Measurements from ENCODE around the gene GMDS. TPM values are rescaled to one million over a fixed set of nuclear protein-coding genes. Genes with fewer than 3 reads are reported as not detected.

Gene GMDS
- total RNA-seq, 1 donor from 2014 or later: 25.7 TPM

DNA sequence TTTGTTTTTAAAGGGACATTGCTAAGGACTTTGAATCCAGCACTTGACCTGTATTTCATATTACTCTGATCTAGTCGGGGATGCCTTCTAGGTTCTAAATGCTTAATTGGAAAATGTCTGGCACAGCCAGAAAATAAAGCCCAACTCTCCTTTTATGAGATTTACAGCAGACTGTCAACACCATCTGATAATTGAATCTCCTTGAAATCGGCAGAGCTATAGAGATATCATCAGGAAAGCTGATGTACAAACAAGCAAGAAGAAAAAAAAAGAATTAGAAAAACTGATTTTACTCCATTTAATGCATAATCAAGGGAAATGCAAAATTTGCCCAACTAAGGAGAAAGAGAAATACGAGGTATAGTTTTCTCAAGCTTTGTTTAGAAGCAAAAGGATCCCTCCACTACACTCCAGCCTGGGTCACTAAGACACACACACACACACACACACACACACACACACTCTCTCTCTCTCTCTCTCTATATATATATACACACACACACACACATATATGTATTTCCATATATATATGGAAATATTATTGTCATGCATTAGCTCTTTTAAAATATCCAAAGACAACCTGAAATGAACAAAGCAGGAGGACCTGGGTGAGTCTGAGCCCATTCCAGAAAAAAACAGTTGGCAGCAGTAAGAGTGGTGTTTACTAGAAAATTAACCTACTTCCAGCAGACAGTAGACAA is 645.2 kb downstream of the GMDS start:
- no peak for DNase-seq

DNA sequence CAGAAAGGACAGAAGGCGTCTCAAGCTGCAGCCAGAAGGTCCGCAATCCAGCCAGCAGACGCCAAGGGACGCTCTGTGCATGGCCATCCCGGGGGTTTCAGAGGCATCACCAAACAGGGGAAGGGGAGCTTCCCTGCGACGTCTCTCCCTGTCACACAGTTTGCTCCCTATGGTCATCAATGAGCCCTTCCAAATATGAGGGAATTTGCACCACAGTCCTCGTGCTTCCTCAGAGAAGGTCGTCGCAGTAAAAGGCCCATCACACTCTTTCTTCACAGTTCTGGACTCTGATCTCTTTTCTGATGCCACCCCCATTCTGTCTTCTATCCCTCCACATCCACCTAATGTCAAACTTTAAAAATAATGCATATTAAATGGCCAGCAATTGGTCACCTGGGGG is 645.9 kb downstream of the GMDS start:
- no peak for DNase-seq

DNA sequence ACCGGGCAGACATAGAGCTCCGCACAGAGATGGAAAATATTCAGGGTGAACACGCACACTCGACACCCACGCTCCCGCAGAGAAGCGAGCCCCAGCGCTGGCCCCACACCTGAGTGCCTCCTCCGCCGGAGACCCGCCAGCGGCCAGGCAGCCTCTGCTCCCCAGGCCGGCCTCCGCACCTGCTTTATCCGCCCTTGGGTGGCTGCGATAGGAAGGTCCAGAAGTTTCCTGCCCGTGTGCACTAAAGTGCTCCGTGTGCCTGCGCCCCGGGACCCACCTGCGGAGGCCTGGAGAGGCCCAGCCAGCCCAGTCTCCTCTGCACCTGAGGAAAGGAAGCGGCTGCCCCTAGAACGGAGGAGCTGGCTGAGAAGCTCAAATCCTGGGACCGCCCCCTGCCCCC is 646.5 kb downstream of the GMDS start:
- DNase-seq: no peak

DNA sequence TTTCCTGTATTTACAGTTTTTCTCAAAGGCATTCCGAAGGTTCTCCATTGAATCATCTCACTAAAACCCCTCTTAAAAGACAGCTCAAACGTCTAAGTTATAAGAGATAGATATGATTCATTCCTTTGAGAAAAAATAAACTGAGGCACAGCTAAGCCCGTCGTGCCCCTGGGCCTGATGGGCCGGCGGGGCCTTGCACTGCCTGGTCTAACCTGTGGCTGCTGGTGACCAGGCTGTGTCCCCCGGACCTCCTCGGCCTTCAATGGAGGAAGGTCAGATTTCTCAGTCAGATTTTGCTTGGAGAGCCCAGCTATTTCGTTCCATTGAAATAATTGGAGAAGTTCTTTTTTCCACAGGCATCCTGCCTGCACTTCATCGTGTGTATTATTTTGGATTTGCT is 647.0 kb downstream of the GMDS start:
- DNase-seq: no peak

DNA sequence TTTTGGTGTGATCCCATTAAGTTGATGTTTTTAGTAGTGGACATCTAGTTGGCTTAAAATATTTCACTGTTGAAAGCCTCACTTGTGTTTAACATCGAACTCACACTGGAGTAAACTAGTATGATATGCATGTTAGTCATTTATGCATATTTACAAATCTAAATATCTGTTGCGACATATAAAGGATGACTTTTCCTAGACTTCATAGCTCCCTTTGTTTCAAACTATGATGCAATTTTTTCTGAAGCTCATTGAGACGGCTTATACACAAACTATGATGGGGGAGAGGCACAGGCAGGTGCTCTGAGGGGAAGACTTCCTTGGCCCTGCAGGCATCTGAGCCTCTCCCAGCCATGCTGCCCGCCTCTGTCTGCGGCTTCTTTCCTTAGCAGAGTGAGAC is 647.5 kb downstream of the GMDS start:
- DNase-seq: no peak

DNA sequence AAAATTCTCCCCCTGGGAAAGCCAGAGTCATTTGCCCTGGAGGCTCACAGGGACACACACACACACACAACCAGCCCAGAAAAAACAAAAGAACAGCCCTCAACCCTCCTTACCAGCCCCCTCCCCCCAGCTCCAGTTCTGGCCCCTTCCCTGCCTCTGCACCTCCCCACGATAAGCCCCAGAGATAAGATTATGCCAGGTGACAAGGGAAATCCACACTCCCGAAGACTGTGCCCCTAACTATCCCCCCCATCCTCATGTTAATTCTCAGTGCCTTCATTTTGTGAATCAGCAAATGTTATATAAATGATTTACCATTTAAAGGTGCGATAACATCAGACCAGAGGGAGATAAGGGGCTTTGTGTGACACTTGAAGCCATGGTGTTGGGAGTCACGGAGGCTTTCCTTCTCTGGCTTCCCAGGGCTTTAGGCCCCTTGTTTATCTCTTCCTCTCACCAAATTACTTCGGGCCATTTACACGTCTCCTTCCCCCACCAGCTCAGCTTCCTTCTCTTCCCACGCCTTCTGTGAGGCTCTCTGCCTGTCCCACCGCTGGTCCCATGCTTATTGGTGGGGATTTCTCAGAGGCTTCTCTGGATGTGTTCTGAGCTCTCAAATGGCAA is 648.2 kb downstream of the GMDS start:
- DNase-seq: no peak

DNA sequence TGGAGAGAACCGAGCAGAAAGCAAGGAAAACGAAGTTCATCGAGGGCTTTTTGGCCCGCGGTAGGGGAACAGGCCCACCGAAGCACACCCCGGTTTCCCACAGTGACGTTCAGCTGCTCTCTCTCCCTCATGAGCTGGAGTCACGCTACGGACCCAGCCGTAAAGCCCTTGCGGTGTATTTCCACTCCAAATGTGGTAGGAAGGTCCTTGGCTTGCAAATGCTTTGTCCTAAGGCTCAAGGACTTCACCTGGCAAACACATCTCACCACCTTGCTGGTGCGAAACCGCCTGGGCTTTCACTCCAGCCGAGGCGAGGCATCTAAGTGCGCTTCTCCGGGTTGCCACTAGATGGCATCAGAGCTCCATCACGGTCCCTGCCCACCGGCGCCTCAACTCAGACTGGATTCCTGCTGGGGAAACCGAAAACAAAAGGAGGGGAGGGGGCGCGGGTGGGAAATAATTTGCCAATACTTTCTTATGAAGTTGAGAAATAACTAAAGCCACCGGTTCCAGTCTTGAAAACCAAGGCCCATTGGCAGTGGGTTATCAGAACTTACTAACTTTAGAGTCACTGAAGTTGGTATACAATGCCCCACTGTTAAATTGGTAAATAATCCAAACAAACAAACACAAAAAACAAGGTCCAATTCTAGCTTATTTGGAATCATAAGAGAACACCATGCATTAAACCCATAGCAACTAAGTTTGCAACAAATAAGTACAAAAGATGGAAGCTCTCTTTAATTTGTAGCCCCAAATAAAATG is 649.1 kb downstream of the GMDS start:
- DNase-seq: peak; percentile 77

DNA sequence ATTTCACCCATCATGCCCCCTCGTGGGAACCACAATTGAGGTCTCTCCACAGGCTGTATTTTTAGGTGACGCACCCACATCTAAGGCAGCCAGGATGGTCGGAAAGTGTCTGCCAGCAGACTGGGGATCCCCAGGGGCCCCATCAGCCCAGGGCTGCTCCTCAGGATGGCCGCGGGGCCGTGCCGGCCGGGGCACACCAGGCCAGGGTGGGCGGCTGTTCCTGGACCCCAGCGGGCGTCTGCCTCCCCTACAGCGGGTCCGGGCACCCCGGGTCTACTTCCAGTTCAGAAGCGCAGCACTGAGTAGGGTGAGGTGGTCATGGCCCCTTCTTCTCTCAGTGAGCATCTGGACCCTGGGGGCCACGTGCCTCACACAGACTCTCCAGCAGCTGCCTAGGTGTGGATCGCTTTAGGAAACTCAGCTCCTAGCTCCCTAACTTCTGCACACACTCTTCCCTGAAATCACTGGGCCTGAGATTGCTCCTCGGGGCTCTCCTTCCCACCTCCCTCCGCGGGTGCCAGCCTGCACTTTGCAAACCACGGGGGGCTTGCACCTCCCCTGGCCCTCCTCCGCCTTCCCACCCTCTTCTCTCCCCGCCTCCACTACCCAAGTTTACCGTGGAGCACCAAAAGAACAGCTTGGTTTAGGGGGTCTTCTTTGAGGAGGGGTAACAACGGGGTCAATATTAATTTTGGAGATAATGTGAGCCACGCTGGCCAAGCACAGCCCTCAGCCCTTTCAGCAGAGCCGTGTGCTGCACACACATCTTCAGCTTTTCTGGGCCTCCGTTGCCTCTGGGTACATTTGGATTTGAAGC is 649.9 kb downstream of the GMDS start:
- DNase-seq: no peak

DNA sequence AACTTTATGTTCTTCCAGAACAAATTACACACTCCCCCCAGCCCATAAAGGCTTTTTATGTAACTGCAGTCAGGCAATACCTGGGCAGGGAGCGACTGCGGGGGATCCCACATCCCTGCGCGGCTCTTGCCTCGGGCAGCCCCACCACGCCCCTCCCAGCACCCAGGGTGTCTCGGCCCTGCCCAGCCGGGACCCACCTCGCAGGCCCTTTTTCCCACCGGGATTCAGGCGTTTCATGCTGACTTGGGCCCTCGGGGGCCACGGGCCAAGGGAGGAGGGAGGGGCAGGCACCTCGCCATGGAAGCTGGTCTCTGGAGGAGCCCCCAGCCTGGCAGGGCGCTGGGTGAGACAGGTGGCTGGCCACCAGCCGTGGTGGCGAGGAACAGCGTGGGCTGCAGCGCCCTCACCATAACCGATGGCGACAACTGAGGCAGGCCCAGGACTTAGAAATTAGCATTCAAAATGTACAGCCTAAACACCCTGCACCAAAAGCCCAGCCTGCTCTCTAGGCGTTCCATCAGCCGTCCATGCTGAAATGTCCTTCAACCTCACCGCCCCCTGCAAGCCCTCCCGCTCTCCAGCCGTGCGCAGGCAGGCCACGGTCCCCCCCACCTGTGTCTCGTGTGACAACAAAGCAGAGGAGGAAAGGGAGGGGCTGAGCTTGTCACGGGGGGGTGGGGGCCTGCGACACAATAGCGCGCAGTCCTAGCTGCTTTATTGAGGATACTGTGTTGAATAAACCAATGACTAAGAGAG is 650.8 kb downstream of the GMDS start:
- DNase-seq: no peak

DNA sequence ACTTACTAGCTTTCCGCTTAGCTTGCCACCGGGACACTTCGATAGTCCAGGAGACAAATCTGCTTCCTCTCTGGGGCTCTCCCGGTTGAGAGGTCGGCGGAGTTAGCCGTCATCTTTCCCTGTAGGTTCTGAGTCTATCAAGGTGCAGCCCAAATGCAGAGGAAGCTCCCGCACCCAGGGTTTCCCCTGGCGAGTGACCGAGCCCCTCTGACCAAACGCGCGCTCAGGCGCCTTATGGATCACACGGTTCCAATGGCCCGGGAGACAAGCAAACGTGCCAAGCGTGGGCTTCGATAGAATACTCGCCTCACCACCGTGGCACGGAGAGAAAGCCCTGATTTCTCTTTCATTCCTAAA is 651.5 kb downstream of the GMDS start:
- no peak for DNase-seq

DNA sequence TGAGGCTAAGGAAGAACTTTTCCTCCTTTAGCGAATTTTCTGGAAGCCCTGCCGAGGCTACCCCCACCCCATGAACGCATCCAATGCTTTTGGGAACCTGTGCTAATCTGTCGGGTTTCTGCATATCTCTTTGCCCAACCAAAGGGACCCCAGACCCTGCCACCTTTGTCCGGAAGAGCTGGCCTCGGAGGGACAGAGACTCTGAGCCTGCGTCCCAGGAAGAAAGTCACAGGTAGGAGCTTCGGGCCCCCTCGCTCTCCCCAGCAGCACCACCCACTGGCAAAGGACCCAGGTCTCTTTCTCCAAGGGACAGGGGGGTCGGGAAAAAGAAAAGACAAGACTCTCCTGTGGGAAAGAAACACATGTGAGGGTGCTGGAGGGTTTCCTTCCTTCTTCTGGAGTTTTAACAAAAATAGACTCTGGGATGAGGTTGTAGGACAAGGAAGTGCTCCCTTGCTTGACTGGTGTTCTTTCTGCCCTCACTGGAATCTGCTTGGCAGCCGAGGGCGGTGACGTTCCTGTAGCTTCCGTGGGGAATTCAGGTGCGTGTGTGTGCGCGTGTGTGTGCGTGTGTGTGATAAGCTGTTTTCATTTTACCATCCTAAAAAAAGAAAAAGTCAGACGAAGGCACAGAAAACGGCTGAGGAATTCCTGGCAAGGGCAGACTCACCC is 652.0 kb downstream of the GMDS start:
- DNase-seq: no peak

DNA sequence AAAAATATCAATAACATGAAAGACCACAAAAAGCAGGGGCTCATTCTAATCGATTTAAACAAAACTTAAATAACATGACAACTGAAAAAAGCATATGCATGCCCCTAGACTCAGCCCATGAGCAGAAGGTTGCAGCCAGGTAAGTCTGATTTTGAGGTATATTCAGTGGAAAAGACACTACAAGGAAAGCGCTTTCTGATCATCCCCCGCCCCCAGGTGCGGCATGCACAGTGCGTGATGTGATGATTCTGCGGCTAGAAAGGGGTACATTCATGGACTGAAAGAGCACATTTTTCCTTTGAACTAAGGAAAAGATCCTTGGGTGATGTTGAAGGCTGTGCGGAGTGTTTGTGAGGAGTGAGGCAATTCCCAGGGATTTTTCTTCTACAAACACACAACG is 652.6 kb downstream of the GMDS start:
- DNase-seq: no peak

DNA sequence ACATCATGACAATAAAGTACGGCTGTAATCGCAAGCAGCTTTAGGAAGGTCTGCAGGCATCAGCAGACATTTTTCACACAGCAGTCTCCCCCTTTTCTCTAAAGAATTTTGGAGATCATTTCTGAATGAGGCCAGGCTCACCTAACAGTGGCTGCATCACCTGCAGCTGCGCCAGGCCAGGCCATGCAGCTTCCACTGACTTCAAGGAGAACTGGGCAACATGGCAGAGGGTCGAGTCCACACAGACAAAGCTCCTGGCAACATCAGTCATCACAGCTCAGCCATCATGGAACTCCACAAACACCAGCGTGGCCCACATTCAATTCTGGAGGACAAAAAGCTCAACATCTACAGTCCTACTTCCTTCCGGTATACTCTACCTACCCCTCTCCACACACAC is 653.5 kb downstream of the GMDS start:
- DNase-seq: no peak

DNA sequence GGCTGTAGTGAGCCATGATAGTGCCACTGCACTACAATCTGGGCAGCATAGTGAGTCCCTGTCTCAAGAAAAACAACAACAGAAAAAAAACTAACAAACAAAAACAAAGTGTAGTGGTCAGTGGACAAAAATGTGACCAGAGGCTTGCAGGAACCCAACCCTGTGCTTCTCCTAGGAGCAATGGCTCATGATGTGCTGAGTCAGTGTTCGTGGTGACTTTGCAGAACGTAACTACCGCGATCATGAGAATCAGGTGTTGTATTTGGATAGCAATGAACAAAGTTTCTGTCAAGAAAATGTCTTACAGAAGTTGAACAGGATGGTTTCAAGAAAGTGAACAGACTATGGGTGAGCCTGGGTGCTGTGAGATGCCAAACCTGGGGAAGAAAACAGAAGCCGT is 654.2 kb downstream of the GMDS start:
- DNase-seq: no peak

DNA sequence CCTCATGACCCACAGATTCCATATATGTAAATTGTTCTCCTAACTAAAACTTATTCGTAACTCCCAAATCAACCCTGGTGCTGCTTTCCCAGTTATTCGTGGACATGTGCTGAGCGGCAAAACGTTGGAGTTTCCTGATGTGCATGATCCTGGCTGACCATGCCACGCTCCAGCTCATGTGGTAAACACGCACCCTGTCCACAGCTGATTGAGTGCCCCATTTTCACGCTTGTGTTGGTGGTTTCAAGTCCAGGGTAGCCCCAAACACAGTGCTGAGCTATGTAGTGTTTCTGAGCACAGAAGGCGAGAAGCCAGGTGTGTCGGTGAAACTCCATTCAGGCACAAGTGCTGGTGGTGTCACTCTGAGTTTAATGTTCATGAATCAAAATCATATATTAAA is 654.8 kb downstream of the GMDS start:
- no peak for DNase-seq

DNA sequence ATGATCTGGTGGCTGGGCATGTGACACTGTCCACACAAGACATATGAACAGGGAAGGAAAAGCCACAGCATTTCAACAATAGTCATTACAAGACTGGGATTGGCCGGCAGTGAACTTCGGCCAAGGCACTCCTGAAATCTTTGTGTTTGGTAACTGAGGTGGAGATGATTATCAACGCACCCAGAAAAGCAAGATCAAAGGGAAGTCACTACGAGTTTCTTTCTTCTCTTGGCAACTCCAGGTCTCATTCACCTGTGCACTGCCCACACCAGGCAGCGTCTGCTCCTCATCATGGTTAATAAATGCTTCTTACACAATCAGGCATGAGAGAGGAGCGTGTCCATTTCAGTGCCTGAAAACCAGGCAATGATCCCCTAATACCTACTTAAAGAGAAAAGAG is 656.2 kb downstream of the GMDS start:
- DNase-seq: no peak

DNA sequence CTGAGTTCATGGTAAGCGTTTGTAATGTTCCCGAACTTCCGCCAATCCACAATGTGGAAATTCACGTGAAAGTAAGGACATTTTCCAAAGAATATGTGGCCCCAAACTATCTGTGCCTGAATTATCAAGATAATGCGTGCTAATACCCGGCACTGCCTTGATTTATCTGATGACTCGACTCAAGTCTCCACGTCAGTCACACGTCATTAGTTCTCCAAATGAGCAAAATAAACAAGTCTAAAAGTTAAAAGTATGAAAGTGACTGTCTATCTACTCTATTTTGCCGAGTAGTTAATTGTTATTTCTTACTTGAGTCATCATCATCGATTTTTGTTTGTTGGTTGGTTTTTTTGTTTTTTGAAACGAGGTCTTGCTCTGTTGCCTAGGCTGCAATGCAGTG is 657.4 kb downstream of the GMDS start:
- DNase-seq: no peak

DNA sequence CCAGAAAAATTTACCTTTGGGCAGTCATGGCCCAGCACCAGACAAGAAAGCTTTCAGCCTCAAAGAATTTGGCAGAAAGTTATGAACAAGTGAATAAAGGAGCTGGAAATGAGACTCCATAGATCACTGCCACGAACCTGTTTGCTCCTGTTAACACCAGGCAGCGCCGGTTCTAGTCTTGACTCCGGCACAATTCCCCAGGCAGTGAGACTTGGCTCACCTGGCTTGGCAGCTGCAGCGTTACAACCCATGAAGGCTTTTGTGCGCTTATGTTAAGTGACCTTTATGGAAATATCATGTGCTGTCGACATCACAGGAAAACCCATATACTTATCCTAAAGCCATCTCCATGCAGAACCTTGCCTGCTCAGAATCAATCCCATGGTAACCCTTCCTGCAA is 657.9 kb downstream of the GMDS start:
- no peak for DNase-seq

DNA sequence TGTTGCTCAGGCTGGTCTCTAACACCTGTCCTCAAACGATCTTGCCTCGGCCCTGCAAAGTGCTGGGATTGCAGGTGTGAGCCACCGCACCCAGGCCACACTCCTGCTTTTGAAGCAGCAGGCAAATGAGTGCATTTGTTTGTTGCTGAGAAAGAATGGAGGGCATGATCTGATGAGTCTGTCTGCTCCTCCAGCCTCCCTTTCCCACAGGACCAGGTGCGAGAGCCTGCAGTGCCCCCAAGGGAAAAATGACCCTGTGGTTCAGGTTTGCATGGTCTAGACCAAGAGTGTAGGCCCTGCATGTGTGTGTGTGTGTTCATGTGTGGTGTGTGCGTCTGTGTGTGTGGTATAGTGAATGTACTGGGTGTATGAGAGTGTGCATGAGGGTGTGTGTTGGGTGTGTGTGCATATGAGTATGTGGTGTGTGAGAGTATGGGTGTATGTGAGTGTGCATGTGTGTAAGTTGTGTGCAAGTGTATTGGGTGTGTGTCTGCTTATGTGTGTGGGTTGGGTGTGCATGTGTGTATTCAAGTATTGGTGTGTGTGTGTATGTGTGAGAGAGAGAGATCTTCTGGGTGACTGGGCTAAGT is 658.4 kb downstream of the GMDS start:
- no peak for DNase-seq

DNA sequence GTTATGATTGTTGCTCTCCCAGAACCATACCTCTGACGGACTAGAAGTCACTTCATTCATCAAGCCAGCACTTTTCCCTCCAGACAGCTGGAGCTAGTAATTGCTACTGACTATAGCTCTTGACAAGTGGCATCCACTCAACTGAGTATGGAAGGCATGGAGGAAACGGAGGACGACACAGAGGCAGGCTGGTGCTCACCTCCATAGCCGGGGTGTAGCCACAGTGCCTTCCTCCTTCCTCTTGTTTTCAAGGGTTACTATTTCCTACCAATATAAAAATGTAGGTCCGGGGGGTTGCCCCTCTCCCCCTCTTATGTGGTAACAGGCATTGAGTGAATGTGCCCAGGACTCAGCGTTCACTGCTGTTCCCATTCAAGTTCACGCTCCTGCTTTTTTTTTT is 659.1 kb downstream of the GMDS start:
- DNase-seq: no peak

DNA sequence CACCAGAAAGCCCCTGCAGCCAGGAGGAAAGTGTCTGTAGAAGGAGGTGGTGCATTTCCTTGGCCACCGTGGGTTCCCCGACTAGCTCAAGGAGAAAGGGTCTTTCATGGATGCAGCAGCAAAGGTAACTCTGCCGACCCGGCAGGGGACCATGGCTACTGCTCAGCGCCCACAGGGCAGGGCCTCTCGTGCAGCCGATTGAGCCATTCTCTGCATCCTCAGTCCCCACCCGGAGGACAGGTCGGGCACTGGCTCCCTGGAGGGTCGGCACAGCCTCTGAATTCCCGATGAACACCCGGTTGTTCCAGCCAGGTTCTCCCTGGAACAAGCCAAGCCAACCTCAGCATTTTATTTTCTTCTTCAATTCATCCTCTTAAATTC is 659.7 kb downstream of the GMDS start:
- DNase-seq: no peak

Measured in tongue (tissue), 2 donors.